Non-pigmented ciliary epithelial cell (primary cell): Measurements from ENCODE around the gene GREB1L.
"Not testable (repeated sequence)": the region's sequence is repeated elsewhere in the genome, so short reads cannot be mapped to it uniquely, and the experiment has no call there.

ENCODE experiments used
- DNase-seq: peaks from one replicate; pipeline ENCODE4 v3.0.0-alpha.2; 2010; ENCODE audit warnings: low read depth

GREB1L gene

DNA sequence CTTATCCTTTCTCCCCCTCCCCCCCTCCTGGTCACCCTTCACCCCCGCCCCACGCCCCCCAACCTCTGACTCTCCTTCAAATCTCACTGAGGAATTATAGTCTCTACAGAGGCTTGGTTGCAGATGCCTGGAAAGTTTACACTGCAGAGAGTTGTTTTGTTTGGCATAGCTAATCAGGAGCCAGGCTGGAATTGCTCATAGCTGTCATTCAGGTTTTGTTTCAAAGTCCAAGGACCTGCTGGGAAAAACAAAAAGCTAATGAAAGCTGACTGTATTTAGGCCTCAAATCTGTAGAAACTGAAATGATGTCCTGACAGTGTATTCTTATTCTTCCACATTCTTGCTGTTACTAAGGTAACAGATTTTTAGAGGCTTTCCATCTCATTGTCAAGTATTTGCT lies 22.6 kb downstream of the GREB1L start:
- no peak for DNase-seq

DNA sequence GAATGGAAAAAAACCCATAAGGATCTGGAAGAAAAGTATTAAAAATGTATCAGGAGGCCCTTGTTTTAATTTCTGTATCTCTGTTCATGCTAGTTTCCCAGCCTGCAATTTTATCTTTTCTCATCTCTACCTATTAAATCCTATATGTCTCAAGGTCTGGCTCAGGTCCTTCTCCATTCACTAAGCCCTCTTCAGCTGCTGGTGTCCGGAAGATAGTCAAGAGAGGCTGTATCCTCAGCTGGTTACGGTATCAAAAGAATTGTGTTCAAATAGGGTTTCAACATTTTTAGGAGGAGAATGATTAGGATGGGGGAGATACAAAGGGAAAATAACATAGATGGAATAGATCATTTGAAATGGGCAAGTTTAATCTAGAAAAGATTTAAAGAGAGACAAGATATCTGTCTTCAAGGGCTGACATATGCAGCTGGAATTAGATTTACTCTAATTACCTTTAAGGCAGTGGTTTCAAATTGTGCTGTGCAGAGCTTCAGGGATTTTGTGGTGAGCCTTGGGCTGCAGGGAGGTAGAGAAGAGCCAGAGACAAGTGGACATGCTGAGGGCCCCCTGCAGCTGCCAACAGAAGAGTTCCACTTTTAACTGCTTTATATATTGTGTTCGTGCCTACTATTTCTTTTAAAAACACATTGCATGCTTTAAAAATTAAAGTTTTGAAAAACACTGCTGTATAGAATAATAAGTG lies 24.1 kb downstream of the GREB1L start:
- DNase-seq = no peak

DNA sequence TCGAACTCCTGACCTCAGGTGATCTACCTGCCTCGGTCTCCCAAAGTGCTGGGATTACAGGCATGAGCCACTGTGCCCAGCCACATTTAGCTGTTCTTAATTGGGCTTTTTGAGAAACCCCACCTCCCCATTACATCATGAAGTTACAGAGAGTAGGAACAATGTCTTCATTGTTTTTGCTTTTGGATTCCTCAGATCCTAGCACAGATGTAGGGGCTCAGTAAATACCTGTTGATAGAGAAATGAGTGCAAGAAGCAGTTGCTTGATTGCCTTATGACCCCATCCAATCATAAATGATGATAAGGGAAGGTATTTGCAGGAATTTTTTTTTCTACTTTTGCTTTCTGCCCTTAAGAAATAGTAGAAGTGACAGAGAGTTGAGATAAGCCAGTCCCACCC lies 25.4 kb downstream of the GREB1L start:
- no peak for DNase-seq

DNA sequence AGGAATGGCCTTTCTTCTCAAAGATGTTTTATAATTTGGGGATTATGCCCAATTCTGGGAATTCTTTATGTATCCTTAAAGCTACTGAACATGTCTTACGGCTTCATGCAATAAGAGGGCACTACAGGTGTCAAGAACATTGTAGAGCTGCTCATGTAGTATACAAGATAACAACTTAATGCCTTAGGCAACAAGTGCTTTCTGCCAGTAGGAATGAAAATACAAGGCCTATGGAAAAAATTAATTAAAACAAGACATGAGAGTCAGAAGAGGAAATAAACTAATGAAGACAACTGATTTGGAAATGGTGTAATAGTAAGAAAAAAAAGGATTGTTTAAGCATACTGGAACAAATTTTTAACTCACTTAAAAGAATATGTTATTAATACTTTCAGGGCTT lies 27.3 kb downstream of the GREB1L start:
- DNase-seq = no peak

DNA sequence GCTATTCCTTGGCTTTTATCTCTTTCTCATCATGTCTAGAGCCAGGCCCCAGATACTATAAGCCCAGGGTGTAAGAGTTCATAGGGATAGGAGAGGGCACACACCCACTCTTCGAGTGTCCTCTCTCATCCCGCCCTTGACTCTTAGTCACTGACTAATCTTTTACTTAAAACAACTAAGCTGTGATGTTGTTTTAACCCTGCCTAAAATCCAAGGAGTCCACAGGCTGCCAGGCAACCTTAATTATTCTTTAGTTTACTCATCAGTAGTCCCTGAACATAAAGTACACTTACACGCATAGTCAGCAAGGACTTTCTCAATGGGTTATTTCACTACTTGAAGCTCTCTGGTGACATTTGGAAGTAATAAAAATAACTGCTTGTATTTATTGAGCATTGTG lies 28.4 kb downstream of the GREB1L start:
- DNase-seq = no peak

DNA sequence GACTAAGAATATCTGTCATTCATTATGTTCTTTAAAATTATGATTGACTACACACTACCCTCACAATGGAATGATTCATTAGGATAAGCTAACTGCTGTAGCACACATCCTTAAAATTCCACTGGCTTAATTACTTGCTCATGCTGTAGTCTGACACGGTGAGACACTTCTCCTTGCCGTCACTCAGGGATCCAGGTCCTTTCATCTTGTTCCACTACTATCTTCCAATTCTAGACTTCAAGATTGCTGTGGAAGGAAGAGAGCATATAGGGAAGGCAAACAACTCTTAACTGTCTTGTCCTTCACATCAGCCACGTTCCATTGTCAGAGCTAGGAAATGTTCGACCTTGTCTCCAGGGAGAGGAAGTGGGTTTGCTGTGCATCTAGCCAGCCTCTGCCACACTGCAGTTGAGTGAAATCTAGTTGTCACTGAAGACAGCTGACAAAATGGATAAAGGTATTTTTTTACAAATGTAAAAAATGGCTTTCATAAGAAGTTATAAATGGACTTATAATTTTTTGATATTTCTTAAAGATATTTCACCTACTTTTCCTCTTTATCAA lies 30.1 kb downstream of the GREB1L start:
- DNase-seq = no peak

DNA sequence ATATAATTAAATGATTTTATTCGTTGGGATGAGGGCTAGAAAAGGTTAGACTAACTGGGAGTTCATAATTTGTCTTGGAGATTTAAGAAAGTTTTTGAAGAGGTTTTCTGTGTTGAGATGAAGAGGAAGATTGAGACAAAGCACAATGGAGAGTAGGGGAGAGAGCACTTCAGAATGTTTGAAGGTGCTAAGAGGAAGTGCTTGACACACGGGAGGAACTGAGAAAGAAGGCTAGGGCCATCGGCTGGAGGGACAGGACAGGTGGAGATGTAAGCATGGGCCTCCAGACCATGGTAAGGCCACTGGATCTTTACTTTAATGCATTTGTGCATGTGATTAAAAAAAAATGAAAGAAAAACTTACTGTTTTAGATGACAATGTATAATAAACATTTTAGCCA lies 31.5 kb downstream of the GREB1L start:
- DNase-seq = no peak

DNA sequence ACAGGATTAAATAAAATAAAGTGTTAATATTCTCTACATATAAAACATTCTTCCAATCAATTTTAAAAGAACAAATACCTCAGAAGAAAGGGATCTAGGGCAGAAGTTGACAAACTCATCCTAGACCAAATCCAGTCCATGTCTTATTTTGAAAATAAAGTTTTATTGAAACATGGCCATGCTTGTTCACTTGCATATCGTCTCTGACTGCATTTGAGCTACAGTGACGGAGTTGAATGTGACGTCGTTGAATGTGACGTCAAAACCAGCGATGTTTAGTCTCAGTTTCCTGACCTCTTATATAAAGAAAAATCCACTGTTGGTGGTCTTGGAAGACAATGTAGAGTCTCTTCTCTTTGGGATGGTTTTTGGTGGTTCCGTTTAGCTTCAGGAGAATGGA lies 33.6 kb downstream of the GREB1L start:
- DNase-seq = no peak

DNA sequence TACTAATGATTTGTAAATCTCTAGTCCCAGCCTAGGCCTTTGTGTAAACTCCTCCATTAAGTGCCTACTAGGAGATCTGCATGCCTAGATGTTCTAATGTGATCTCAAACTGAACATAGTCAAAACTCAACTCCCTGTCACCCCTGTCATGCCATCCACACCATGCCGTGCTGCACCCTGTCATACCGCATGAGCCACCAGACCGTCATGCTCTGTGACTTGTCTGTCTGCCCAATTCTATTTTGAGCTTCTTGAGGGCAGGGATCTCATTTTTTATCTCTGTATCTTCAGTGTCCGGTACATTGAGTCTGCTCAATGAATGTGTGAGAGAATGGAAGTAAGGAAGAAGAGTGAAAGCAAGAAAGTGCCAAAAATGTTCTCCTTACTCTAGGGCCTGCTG lies 35.5 kb downstream of the GREB1L start:
- DNase-seq = no peak

DNA sequence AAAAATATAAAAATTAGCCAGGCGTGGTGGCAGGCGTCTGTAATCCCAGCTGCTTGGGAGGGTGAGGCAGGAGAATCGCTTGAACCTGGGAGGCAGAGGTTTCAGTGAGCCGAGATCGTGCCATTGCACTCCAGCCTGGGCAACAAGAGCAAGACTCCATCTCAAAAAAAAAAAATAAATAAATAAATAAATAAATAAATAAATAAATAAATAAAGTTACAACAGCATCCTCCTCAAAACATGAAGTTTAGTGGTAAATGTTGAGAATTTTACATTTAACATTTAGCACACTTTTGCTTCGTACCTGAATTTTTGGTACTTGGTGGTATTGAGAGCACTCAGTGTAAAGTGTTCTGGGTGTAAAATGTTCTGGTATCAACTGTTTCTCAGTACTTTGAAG lies 36.2 kb downstream of the GREB1L start:
- DNase-seq = not testable (repeated sequence)

DNA sequence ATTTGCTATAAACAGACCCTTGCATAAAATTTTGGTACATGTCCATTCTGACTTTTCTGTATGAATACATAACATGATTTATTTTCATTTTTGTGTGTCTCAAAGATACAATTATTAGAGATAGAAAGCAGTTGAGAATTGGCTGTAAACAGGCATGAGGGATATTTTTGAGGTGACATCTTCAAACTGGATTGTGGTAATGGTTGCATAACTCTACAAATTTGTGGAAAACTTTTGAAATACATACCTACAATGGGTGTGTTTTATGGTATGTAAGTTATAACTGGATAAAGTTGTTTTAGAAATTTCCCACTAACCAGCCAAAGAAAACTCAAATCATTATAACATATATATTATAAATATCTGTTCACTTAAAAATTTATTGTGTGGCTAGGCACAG lies 39.6 kb downstream of the GREB1L start:
- DNase-seq = no peak

DNA sequence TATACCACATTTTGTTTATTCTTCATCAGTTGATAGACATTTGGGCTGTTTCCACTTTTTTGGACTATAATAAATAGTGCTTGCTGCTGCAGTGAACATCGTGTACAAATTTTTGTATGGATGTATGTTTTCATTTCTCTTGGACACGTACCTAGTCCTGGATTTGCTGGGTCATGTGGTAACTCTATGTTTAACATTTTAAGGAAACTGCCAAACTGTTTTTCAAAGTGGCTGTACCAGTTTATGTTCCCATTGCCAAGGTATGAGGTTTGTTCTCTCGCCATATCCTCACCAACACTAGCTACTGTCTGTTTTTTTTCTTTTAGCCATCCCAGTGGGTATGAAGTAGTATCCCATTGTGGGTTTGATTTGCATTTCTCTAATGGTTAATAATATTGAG lies 42.5 kb downstream of the GREB1L start:
- no peak for DNase-seq

DNA sequence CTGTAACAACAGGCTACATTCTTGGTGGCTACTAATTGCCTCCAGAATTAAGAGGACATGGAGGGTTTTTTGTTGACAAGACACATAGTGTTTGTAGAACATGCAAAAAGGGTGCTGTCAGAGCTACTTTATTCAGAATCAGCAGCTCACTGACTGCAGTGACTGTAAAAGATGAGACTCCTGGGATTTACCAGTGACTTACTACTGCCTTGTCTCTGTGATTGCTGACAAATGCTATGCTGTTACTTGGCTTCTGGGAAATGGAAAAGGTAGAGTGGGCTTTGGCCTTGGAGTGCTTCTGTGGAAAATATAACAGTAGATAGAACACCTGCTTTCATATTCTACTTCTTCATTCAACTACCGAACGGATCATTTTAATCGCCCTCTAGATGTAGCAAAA lies 47.8 kb downstream of the GREB1L start:
- DNase-seq = no peak

DNA sequence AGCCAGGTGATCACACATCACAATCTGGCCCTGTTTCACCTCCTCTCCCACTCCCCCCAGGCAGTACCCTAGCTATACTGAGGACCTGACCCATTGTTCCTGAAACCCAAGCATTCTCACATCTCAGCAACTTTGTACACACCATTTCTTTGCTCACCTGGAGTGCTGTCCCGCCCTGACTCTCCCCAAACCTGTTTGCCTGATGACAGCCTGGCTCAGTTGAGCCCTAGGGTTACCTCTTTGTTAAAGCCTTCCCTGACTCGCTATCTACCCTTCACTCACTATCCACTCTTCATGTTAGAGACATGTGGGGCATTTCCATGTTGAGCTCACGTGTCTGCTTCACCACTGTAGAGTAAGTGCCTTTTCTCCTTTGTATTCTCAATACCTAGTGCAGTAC lies 49.1 kb downstream of the GREB1L start:
- DNase-seq = no peak

DNA sequence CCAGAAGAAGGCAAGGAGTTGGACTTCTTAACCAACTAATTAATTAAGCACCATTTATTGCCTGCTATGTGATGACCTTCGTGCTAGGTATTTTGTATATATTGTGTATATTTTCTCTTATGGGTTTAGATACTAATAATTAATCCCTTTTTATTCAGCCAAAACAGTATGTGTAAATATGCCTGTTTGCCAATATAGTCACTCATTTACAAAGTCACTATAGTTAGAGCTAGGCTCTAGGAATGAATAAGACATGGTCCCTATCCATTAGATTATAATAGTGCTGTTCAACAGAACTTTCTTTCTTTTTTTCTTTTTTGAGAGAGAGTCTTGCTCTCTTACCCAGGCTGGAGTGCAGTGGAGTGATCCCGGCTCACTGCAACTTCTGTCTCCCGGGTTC lies 51.4 kb downstream of the GREB1L start:
- no peak for DNase-seq

DNA sequence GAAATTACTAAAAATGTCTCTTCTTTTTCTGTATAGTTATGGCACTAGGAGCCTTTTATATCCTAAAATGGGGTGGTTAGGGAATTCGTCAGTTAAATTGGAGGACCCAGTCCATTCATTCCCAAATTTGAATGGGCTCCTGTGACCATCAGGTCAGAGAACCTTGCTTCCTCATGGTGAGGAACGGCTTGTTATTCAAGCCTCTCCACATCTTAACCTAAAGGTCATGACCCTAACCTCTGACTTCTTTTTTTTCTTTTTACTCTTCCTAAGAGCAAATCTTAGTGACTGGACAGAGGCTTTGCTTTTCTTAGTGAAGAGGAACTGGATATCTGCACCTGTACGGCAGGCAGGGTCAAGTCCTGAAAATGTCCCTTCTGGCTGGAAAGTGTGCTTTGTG lies 53.1 kb downstream of the GREB1L start:
- no peak for DNase-seq

DNA sequence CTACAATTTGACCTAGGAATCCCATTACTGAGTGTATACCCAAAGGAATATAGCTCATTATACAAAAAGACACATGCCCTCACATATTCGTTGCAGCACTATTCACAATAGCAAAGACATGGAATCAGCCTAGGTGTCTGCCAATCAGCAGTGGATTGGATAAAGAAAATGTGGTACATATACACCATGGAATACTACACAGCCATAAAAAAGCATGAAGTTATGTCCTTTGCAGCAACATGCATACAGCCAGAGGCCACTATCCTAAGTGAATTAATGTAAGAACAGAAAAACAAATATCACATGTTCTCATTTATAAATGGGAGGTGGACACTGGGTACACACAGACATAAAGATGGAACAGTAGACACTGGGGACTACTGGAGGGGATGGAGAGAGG lies 54.0 kb downstream of the GREB1L start:
- DNase-seq = no peak

DNA sequence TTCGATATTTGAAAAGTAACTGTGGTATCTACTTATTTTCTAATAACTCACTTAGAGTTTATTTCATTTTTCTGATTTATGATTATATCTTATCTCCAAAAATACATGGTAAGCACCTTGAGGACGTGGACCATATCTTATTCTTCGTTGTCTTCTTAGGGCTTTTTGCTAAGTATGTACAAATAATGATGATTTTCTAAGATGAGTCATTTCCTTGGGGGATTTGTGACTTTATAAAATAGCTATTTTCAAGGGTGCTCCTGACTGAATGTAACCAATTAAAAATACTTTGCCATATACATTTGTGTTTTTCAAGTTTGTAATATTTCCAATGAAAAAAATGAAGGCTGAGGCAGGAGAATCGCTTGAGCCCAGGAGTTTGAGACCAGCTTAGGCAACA lies 56.3 kb downstream of the GREB1L start:
- DNase-seq = no peak

DNA sequence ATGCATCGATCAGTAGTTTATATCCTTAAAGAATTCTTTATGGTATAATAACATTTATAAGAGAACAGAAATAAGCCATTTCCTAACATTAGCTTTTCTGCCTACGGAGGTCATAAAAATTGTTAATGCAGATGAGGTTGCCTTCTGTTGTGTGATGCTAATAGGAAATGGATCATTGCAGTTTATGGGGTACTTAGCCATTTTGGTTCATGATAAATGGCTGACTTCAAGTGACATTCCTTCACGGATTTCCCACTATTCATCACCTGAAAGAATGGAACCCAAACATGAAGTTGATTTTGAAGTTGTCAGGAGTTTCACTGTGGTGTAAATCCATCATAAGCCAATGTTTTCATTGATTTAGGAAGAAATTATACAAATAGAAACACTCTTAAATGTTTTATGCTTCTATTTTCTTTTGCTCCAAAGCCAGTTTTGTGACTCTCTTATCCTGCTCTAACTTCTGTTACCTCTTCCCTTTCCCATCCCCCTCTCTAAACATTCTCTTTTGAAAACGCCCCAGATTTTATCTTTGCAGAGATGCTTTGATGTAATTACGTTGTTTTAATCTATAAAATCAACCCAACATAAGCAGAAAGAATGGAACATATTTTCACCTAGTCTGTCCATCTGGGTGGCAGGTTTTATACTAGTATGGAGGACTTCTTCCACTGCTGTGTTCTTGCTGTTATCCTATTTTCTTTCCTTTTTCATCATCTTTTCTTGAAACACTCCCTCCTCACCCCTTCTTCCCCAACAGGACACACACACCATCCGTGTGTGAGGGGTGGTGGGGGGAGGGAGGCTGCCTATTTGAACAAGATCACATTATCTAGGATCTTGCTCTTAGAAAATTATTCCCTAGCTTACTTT lies 58.2 kb downstream of the GREB1L start:
- DNase-seq = no peak

DNA sequence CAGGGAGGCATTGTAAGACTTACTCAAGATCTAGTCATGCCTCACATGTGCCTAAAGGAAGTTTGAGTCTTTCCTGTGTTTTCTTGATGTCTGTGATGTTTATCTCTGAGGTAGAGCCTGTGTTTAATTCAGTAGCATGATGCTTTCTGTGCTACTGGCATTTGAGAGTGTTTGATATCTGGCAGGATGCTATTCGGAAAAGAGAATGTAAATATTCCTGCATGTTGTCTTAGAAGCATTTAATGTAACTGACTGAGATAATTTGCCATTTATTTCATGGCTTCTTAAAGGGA lies 58.8 kb downstream of the GREB1L start:
- no peak for DNase-seq

DNA sequence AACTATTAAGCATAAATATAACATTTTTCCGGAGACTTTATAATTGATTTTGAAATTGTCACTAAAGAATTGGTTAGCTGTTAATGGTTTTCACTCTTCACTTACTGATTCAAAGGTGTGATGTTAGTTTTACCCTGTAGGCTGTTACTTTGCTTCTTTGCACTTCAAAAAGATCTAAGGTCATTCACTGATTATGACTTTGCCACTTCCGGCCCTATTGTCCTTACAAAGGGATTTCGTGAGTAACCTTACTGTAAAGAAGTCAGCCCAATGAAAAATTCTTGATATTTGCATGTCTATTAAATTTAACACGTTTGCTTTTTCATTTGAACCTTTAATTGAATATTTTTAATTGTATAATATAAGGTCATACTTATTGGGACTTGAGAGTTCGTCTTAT lies 61.4 kb downstream of the GREB1L start:
- no peak for DNase-seq

DNA sequence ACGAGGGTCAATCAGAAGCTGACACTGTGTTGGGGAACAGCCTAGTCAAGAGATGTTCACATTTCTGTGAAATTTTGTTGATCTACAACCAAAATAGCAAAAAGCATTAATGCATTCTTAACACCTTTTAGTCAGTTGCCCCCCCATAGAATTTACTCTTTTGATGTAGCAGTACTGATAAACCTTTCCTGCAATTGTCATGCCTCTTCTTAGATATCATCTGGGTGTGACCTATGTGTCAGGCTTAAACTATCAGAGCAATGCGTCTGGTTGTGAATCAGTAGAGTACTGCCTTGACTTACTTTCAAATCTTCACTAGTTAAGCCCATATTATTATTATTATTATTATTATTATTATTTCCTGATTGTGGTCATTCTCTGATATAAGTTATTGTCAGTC lies 61.9 kb downstream of the GREB1L start:
- no peak for DNase-seq

DNA sequence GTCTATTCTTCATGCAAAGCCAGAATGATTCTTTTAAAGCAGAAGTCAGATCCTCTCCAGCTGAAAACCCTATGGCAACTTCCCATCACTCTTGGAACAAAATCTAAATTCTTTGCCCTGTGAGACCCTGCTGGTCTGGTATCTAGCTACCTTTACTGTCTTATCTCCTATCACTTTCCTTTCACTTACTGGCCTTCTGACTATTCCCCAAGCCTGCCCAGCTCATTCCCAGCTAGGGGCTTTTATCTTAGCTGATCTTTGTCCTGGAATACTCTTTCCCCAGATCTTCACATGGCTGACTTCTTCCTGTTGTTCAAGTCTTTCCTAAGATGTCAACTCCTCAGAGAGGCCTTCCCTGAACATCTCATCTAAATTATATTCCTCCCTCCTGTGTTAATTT lies 63.6 kb downstream of the GREB1L start:
- DNase-seq = no peak

DNA sequence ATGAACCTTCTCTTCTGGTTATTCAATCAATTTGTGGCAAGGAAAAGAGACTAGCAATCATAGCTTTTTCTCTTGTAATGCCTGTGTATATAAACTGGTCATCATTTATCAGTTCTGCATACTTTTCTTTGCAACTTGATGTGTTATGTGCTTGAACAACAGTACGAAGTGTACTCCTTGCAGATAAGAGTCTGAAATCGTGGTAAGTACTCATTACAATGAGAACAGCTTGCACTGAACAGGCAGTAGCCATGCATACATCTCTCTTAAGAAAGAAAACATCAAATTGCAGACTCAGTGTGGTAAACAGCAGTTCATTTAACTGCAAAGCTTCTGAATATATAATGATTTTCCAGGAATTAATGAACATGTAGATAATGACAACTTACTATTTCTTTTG lies 64.3 kb downstream of the GREB1L start:
- no peak for DNase-seq
